COLO668 (cell line): ENCODE data around the gene DOCK2.
A peak's percentile ranks its signal among the peaks of the same experiment; 100 is the strongest.

Experiments used
- DNase-seq: peaks from one replicate; lab custom pipeline; 2025; ENCODE audit not compliant: unreplicated experiment; lab: John Stamatoyannopoulos, UW

DOCK2 gene

DNA sequence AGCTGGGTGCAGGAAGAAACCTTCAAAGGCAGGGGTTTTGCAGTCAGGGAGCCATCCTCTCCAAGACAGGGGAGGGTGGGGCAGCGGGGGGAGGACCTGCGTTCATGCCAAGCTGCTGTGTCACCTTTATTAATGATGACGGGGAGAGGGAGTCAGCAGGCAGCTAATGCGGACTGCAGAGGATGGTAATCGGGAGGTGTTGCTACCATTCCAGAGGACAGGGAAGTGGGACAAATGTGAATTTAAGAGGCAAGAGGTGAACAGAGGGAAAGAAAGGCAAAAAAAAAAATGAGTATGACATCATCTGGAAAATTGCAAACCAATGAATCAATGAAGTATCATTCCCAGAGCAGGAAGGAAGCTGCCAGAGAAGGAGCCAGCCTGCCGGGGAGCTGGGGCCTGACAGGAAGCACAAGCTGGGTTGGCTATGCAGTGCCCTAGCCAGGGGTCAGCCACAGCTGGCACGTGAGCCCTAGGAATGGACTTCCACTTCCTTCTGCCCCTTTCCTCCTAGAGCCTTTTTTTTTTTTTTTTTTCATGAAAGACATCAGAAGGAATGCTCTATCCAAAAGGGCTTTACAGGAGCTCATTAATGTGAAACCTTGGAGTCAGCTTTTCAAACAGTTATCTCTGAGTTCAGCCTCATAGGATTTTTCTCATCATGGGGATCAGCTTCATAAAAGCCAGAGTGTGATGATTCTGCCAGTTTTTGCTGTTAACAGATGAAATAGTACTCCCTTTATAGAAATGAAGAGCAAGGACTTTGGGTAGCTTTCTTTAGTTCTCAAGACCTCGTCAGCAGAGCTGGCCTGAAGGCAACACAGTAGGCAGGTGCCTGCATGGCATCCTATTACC, 334.1 kb downstream of the DOCK2 start:
- no peak for DNase-seq

DNA sequence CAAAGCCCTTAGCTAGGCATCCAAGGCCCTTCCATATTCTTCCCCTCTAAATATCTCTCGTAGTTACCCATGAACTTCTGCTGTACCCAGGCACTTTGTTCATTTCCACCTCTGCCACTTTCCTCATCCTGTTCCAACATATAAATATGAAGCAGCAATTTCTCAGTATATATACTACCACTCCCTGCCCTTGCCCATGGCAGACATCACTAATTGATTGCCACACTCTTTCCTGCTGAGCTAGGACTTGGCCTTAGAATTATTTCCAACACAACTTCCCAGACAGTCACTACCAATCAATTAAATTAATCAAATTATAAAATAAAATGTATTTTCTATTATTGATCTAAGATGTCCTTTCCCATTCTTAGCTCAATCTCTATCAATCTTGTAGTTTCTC, 334.7 kb downstream of the DOCK2 start:
- no peak for DNase-seq

DNA sequence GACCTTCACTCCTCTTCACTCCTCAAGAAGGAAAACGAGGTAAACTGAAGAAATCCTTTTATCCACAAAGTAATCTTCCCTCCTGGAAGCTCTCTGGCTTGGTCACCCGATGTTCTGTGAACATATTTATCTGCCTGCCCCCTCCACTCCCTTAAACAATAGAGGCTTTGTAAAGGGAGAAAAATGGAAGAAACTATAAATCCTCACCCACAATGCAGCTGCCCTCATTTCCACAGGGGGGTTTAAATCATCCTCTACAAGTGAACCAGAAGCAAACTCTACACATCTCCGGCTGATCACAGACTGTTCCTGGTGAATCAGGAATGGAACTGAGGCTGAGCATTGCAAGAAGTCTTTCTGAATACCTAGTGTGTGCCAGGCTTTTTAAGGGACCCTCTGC, 336.0 kb downstream of the DOCK2 start:
- DNase-seq = no peak

DNA sequence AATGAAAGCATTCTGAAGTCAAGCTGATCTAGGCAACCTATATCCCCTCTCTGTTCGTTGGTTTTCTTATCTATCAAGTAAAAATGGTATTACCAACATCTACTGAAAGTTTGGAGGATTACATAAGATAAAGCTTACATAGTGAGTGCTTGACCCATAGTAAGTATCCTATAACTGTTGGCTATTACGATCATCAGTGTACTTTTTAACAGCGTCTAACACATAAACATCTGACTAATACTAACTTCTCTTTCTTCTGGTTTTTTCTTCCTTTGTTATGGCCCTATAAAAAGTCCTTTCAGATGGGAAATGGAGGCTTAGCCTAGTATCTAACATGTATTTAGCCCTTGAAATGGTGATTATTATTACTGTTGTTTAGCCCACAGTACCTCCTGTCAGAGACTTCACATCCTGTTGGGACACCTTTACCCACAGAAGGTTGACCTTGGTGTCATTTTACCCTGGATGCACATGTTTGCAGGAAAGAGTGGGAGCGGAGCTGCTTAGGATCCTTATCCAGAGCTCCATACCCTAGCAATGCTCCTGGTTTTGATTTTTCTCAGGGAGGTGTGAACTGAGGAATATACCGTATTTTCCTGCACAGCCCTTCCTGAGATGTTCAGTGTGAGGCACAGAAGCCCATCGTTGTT, 337.2 kb downstream of the DOCK2 start:
- no peak for DNase-seq

DNA sequence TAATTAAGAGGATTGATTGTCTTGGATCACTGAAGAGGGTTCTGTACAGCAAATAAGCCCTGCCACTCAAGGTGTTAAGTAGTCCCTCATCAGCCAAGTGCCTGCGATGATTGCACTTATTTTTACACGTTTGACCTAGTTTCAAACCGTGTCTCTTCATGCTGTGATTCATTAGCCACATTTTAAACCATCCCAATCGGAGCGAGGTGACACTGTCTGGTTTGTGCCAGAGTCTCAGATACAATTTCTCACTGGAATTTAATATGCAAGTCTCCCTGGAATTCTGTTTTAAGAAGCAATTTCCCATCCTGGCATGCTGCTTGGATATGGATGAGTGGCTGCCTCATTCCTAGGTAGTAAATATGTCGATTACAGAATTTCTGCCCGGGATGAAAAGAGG, 341.6 kb downstream of the DOCK2 start:
- DNase-seq = no peak

DNA sequence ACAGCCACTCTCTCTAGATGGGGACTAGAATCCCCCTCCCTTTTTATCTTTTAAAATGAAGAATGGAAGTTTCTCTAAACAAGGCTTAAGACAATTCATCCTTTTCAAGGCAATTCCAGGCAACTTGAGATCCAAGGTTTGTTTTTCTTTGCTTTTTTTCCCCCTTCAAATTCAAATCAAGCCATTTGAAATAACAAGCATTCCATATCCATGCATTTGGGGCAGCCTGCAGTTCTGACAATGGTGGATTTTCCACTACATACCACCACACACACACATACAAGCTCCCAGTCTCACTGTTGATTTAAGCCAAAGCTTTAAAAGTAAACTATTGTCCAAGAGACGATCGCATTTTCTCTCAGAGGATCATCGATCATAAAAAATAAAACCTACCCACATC, 342.8 kb downstream of the DOCK2 start:
- DNase-seq = no peak

DNA sequence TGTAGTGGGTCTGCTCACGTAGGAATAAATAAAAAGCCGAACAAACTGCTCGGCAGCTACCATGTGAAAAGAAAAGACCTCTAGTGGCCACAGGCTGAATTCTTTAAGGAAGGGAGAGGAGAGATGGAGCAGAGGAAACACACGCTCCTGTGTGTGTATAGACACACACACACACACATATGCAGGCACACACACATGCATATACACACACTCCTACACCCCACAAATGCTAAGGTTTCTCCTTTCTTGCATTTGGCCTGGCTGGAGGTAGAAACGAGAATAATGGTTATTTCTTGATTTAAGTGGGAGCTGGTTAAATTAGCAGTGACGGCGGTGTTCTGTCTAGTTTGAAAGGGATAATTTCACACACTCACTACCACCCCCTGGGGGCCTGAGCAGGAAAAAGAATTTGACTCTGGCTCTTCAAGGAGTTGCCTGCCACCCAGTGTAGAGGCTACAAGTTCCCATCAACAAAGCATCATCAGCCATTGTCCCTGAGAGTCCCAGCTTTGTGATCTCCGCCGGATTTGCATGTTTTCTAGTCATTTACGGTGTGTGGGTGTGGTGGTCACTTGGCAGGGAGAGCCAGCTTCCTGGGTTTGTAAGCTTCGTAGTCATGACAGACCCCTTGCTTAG, 343.5 kb downstream of the DOCK2 start, which contains the start of gene INSYN2B:
INSYN2B (minus strand) TSS at position 78 of the 636 bp plus-strand sequence. CDS start 96,597 bp downstream, outside the sequence.
- peak; percentile 0 for DNase-seq

DNA sequence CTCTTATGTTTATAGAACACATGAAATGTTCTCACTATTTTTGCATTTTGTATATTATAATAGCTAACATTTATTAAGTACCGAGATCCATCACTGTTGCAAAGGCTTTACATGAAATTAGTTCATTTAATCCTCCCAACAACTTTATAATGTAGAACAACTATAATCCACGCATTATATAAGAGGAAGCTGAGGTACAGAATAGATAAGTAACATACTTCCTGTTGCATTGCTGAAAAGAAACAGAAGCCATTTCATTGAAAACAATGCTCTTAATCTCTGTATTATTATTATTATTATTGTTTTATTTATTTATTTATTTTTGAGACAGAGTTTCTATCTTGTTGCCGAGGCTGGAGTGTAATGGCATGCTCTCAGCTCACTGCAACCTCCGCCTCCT, 351.1 kb downstream of the DOCK2 start:
- DNase-seq = no peak

DNA sequence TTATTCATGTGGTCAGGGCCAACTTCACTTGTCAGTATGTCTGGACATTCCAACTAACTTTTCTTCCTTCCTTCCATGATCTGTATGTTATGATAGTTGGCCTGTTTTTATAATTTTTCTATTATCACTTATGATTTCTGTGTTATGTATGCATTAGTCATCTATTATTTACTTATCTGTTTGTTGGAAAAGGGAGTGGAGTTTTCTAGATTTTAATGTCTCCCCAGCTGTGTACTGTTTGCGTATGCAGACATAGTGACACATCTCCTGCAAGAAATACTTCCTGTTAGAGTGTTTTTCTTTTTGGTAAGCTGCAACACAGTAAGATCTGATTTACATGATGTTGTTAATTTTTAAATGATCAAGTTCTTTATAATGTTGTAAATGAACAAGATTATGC, 351.9 kb downstream of the DOCK2 start:
- DNase-seq = no peak

DNA sequence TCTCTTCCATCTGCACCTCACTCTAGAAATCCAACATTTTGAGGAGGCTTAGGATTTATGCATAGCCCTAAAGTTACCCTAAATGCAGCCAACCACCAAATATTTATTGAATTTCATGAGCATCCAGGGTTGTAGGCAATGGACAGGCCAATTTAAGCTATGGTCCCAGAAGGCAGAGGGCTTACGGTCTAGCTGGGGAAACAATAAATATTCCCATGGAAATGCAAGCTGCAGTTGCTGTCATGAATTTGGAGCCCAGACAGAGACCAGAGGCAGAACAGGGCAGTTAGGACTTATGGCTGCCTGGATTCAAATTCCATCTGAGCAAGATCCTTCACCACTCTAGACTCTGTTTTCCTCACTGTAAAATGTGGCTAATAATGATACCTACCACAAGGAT, 352.3 kb downstream of the DOCK2 start:
- no peak for DNase-seq

DNA sequence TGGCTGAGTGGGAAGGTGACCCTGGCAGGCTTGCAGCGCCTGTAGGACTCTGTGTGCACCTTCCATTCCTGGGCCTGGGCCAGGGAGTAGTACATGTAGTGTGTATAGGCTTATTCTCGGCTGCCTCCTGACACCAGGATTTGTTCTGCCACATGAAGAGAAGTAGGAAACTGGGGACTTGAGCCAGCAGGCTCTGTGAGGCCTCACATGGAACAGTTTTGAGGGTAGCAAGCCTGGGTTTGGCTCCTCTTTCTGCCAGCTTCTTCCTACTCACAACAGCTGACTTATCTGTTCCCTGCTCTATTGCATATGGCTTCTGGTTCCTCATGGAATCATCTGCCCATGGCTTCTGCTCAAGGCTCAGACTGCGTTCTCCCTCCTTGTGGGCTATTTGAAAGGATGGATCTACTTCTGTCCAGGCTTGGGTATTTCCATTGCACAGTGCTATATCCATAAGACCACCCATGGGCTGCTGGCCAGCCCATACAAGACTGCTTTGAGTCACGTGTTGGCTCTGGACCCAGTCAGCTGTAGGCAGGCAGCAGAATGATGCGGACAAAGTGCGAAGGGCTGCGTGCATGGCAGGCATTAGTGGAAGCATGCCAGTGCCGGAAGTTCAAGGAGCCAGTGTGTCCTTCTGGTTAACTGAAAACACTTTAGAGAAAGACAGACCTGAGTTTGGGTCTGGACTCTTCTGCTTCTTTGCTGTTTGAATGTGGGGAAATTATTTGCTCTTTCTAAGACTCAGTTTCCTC, 354.2 kb downstream of the DOCK2 start:
- DNase-seq = no peak

DNA sequence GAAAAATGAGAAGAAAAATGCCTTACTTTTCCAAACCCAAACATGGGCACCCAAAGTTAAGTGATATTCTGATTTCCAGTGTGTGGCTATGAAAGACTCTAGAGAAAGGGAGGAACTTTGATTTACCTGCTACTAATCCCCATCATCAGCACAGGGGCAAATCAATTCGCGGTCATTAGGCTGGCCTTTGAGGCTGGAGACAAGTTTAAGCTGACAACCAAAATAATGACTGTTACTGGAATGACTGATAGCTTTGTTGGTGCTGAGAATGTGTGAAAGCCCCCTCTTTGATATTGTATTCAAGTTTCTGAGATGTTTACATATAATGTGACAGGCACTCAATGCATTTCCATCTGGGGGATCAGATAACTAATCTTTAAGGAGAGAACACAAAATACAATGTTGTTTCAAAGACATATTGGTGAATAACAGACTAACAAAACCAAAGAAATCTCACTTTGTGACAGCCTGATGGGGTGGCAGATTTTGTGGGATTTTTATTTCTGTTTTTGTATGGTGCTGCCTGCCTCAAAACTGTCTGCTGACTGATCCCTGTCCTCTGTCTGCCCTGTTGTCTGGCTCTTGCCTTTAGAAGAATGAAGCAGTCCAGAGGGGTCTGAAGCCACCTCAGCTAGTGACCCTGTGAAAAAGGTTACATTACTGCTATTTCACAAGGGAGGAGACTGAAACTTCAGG, 355.9 kb downstream of the DOCK2 start:
- no peak for DNase-seq

DNA sequence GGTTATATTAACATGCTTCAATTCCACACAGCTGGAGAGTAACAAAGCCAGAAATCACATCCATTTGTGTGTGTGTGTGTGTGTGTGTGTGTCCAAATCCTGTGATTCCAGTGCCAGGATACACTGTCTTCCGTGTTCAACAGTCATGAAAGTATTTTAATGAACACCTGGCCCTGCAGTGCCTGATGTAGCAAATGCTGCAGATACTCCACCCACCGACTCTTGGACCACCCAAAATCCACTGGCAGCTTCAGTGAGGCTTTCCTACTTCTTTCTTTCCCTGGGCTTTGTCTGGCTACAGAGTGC, 356.4 kb downstream of the DOCK2 start:
- no peak for DNase-seq

DNA sequence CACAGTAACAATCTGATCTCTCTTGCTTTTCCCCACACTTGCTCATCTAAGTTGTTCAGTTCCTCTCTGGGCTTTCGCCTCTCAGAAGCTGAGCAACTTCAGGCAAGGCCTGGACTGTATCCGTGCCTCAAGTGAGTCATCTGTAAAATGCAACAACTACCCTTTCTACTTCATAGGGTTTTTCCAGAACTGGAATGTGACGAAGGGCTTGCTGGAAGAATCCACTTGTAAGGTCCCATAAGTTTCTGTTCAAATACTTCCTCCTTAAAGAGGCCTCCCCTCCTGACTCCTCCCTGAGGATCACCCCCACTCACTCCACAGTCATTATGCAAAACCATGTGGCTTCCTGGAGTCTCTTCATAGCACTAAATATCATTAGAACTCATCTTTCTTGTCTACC, 360.7 kb downstream of the DOCK2 start:
- no peak for DNase-seq

DNA sequence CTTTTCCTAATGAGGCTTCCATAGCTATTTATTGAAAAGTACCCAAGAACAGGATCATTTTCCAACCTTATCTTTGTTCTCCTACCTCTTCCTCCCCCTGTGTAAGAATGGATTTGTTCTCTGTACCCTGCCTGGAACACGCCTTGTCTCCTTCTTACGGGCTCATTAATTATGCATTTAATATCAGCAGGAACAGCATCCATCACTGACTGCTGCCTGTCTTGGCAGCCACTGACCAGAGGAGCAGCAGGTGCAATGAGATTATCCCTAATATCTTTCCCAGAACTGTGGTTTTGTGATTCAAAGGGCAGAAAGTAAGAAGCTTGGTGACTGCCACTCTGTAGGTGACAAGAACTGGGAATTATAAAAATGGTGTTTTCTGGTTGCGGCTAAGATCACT, 362.5 kb downstream of the DOCK2 start:
- DNase-seq = no peak

DNA sequence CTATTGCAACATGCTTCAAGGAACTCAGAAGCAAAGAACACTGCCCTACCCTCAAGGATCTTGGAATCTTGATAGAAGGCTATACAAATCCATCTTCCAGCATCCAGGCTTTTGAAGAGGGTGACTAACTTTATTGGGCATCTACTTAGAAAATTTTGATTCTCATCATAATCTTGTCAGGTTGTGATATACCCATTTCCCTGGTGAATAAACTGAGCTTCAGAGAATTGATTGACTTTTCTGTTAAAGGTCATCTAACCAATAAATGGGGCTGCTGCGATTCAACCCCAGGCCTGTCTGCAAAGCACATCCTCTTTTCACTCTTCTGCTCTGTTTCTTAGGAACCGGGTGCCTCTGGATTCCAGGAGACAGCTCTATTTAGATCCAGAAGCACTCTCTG, 363.1 kb downstream of the DOCK2 start:
- DNase-seq = no peak

DNA sequence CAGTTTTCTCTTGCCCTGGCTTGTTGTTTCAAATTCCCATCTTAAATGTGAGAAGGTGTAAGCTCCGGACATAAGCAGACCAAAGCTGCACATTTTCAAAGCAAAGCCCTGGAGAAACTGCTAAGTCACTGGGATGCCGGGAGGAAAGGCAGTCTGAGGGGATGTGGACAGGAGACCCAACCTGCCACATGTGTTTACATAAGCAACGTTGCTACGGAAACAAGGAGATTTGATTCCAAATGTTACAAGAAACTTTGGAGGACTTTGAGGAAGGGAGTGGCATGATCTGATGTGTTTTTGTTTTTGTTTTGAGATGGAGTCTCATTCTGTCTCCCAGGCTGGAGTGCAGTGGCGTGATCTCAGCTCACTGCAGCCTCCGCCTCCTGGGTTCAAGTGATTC, 368.9 kb downstream of the DOCK2 start:
- no peak for DNase-seq

DNA sequence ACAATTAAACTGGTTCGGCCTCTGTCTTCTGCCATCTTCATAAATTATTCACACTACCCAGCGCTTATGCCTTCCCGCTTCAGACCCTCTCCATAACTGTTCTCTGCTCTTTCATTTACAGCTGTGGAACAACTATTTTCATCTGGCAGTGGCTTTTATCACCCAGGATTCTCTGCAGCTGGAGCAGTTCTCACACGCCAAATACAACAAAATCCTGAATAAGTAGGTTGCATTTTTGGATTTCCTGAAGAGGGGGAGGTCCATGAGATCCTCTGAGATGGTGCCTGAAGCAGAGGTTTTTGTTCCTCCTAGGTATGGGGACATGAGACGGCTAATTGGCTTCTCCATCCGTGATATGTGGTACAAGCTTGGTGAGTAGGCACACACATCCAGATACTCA, 371.3 kb downstream of the DOCK2 start:
- no peak for DNase-seq

DNA sequence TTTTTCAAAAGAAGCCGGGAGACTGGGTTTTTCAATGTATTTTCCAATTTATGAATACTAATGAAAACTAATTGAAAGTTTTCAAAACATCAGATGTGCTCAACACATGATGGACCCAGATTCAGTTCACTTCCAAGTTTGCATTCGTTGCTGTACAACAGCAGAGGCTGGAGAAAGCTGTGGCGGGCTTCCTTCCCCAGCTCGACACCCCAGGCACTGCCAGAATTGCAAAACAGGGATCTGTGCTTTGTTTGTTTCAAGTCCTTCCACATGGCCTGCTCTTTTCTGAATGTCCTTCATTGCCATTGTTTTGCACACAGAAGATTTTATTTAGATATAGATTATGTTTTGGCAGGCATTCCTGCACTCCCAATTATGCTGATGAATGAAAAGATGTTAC, 373.5 kb downstream of the DOCK2 start:
- DNase-seq = no peak

DNA sequence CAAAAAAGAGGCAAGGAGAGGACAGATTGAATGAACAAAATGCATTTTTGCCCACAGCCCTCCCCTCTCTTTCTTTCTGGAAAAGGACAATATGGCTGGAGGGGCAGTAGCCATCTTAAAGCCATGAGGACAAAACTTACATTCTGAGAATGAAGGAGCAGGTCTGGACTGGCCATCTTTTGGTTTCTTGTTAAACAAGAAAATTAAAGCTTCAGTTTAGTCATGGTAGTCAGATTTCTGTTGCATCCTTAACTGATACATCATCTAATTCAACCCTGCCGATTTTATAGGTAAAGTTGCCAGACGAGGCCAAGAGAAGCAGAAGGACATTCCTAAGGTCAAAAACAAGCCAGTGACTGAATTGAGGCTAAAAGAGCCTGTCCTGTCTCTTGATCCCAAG, 374.7 kb downstream of the DOCK2 start:
- no peak for DNase-seq

DNA sequence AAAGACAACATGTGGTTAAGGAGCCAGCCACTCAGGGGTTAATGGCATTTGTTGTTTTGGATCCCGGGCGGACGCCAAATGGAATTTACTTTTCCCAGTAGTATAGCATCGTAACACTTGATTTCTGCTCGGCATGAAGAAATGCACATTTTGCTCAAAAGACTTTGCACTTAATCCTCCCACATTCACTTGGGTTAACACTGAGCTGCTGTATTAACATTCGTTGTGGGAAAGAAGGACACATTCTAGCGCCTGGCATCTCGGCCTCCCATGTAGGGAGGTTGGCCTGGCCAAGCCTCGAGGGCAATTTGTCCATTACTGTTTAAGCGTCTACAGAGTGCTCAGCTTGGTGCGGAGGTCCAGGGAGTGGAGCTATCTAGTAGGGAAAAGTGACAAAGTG, 375.5 kb downstream of the DOCK2 start:
- DNase-seq = no peak
